ENCODE measurements around the gene NTRK2.

- TF ChIP-seq CTCF (conservative IDR thresholded peaks at IDR 0.05; ENCODE audit: low read length) (no peak), EZH2phosphoT487 (IDR thresholded peaks at IDR 0.05; ENCODE audit: borderline replicate concordance, low read depth, low read length) (no peak)
Measured at GRCh38 chr9:84756171-84756570, 86.6 kb downstream of the NTRK2 start.

Measured in OCI-LY7 (cell line).